ENCODE data around the gene SPINK5.

- TF ChIP-seq POLR2A (IDR thresholded peaks at IDR 0.05; ENCODE audit: low read length) (no peak), CTCF (IDR thresholded peaks at IDR 0.05) (no peak), MAX (IDR thresholded peaks at IDR 0.05) (no peak), HDAC2 (IDR thresholded peaks at IDR 0.05) (no peak), ZNF302 (CRISPR knock-in tag; IDR thresholded peaks at IDR 0.05) (no peak), CEBPB (IDR thresholded peaks at IDR 0.05) (no peak), RAD21 (conservative IDR thresholded peaks at IDR 0.05 in 1 of 2, IDR thresholded peaks at IDR 0.05 in 1 of 2) (no peak), USF2 (IDR thresholded peaks at IDR 0.05) (no peak)
Observed at GRCh38 chr5:148156609-148157008, 92.8 kb downstream of the SPINK5 start.
